GM12878 (cell line): ENCODE results near the gene CENPP. TPM values are rescaled to one million over a fixed set of nuclear protein-coding genes. Genes with fewer than 3 reads are reported as not detected.

Experiments
- ATAC-seq: fragments of 200-7000 bp; cut with Tn5 transposase; 3 replicates; pipeline ENCODE4 v1.9.1; 2020; ENCODE audit warnings: mild to moderate bottlenecking, moderate library complexity
- BruUV-seq: library from RNA; stranded (reverse); fragments of 400-500 nt; replicated peaks from 2 replicates; lab custom pipeline; 2021; lab: Mats Ljungman, UMichigan
- CTCF ChIA-PET: fragments of 300-600 bp; sonication (Branson Sonifier 250); formaldehyde crosslinking; extraction: SDS; loops from one replicate; lab custom pipeline; 2021; ENCODE audit warnings: inconsistent platforms; lab: Yijun Ruan, JAX
- POLR2A ChIA-PET: fragments of 350-600 bp; formaldehyde crosslinking; extraction: SDS; loops from one replicate; lab custom pipeline; 2021; ENCODE audit warnings: inconsistent platforms; lab: Charles Lee
- RAD21 ChIA-PET: fragments of 300-600 bp; sonication (Branson Sonifier 250); formaldehyde crosslinking; loops from one replicate; lab custom pipeline; 2023; ENCODE audit warnings: antibody characterized with exemption; ENCODE audit not compliant: unreplicated experiment; lab: Charles Lee
- SMC1A ChIA-PET: fragments of 300-600 bp; sonication (Branson Sonifier 250); formaldehyde crosslinking; loops from one replicate; lab custom pipeline; 2023; ENCODE audit not compliant: unreplicated experiment, uncharacterized antibody; lab: Charles Lee
- DNase-seq: peaks from one replicate; pipeline ENCODE4 v3.0.0-alpha.2; 2011; ENCODE audit warnings: low read depth, low spot score
- FAIRE-seq: peaks from 3 replicates; lab custom pipeline; 2011; peaks lifted over from hg19 to GRCh38; lab: Jason Lieb, UNC
- H2AFZ ChIP-seq: 2 replicates; pipeline ENCODE4 v1.6.0; 2011; ENCODE audit warnings: low read depth, low read length, control low read depth; ENCODE audit not compliant: control insufficient read depth
- H3K27ac ChIP-seq: 2 replicates; pipeline ENCODE4 v1.5.1; 2011; ENCODE audit warnings: control low read depth; ENCODE audit not compliant: control insufficient read depth, insufficient read depth
- H3K27me3 ChIP-seq, 2 experiments: replicated peaks in 1 of 2; 2 replicates each; pipeline versions ENCODE4 v1.6.0 to v1.6.1; 2011; ENCODE audit warnings: low read length in 1 of 2; ENCODE audit not compliant: control insufficient read depth in 2 of 2, insufficient read depth in 2 of 2
- H3K36me3 ChIP-seq, 2 experiments: 2 replicates each; pipeline ENCODE4 v1.5.1; 2011; ENCODE audit warnings: low read length in 1 of 2; ENCODE audit not compliant: control insufficient read depth in 2 of 2, insufficient read depth in 2 of 2
- H3K4me1 ChIP-seq: 2 replicates; pipeline ENCODE4 v1.6.1; 2011; ENCODE audit warnings: mild to moderate bottlenecking, low read length, moderate library complexity, mixed read lengths; ENCODE audit not compliant: control insufficient read depth, insufficient read depth
- H3K4me2 ChIP-seq: 2 replicates; pipeline ENCODE4 v1.6.0; 2011; ENCODE audit warnings: control low read depth; ENCODE audit not compliant: control insufficient read depth, insufficient read depth
- H3K4me3 ChIP-seq: fragments of 200-600 bp; sonication (generic); 2 replicates; pipeline ENCODE4 v1.5.1; 2016
- H3K79me2 ChIP-seq: 2 replicates; pipeline ENCODE4 v1.6.0; 2011; ENCODE audit warnings: low read length; ENCODE audit not compliant: control insufficient read depth, insufficient read depth
- H3K9ac ChIP-seq: 2 replicates; pipeline ENCODE4 v1.8.0; 2011; ENCODE audit warnings: low read length, control low read depth, mixed read lengths; ENCODE audit not compliant: control insufficient read depth, insufficient read depth
- H3K9me3 ChIP-seq: replicated peaks from 3 replicates; pipeline ENCODE4 v1.5.1; 2011; ENCODE audit warnings: mild to moderate bottlenecking, low read length; ENCODE audit not compliant: control insufficient read depth, insufficient read depth
- H4K20me1 ChIP-seq: 2 replicates; pipeline ENCODE4 v1.6.0; 2011; ENCODE audit not compliant: control insufficient read depth, insufficient read depth
- CBX5 ChIP-seq: sonication (generic); IDR thresholded peaks from 2 replicates; pipeline ENCODE4 v1.6.1; 2016; ENCODE audit warnings: low read depth, moderate library complexity, mild to moderate bottlenecking, inconsistent platforms
- ETV6 ChIP-seq, 2 experiments: fragments of 450-650 bp in 1 of 2; IDR thresholded peaks in 1 of 2; conservative IDR thresholded peaks in 1 of 2; 2 replicates each; pipeline ENCODE4 v1.6.1; 2014; ENCODE audit warnings: antibody characterized with exemption in 1 of 2, borderline replicate concordance in 1 of 2, low read depth in 1 of 2, mild to moderate bottlenecking in 1 of 2, moderate library complexity in 1 of 2
- FOXK2 ChIP-seq: fragments of 450-650 bp; IDR thresholded peaks from 2 replicates; pipeline ENCODE4 v1.6.1; 2017; ENCODE audit warnings: mild to moderate bottlenecking, moderate library complexity
- PML ChIP-seq: IDR thresholded peaks from 2 replicates; pipeline ENCODE4 v1.6.1; 2012; ENCODE audit warnings: low read length, inconsistent platforms
- TBL1XR1 ChIP-seq: IDR thresholded peaks from 2 replicates; pipeline ENCODE4 v1.6.1; 2012; ENCODE audit warnings: low read depth, low read length, improper control_type of control experiment
- ZNF622 ChIP-seq: fragments of 450-650 bp; IDR thresholded peaks from 2 replicates; pipeline ENCODE4 v1.6.1; 2017; ENCODE audit warnings: mild to moderate bottlenecking, inconsistent platforms
- WGBS: methylation state at CpG from one replicate; pipeline ENCODE4 v1.1.6; 2016; ENCODE audit warnings: low lambda C conversion rate; ENCODE audit not compliant: insufficient replicate concordance, insufficient coverage; ENCODE audit errors: missing lambda C conversion rate; 5-methylcytosine and 5-hydroxymethylcytosine counted together
- in situ Hi-C: fragments of 300-500 bp; cut with MboI; formaldehyde crosslinking; loops from 9 replicates; pipeline ENCODE4 v1.14.3; 2018; ENCODE audit warnings: mixed read lengths
- intact Hi-C: fragments of 100-400 bp; cut with micrococcal nuclease; formaldehyde crosslinking; loops from one replicate; pipeline ENCODE4 v1.14.2; 2022; ENCODE audit not compliant: unreplicated experiment
- polyA plus RNA-seq, 11 experiments: library from polyadenylated mRNA; depleted of rRNA in 4 of 11; unstranded in 6 of 11; stranded (reverse) in 5 of 11; fragments of >200 nt; fragmentation: Nextera tagmentation in 4 of 11; fragmentation: Illumina TruSeq in 1 of 11; extraction: Ambion mirVana in 4 of 11; extraction: Trizol in 1 of 11; gene quantifications; 1 replicate in 1 of 11; 2 replicates in 10 of 11; pipeline versions ENCODE4 v1.2.1 to v1.2.3, GENCODE V29; 2011 to 2016; ENCODE audit warnings: inconsistent platforms in 2 of 11, missing spikeins in 2 of 11, low read depth in 1 of 11
- total RNA-seq, 4 experiments: library from RNA; depleted of rRNA in 3 of 4; stranded (reverse); fragments of >200 nt in 3 of 4; fragmentation: Illumina TruSeq in 1 of 4; extraction: Trizol in 1 of 4; gene quantifications; 2 replicates each; pipeline versions ENCODE4 v1.2.1 to v1.2.3, GENCODE V29; 2013 to 2021
- TF ChIP-seq, protein P1 (sequence below), 3 experiments: IDR thresholded peaks in 2 of 3; conservative IDR thresholded peaks in 1 of 3; 2 replicates each; pipeline ENCODE4 v1.5.1; 2011; ENCODE audit warnings: low read depth in 3 of 3, low read length in 3 of 3, mild to moderate bottlenecking in 3 of 3, control low read depth in 2 of 3, moderate library complexity in 2 of 3, inconsistent platforms in 1 of 3, mixed read lengths in 1 of 3; ENCODE audit not compliant: control insufficient read depth in 2 of 3, insufficient read depth in 1 of 3; ENCODE audit errors: extremely low read depth in 1 of 3
- TF ChIP-seq, protein P2 (sequence below): IDR thresholded peaks from 2 replicates; pipeline ENCODE4 v1.6.1; 2011; ENCODE audit warnings: borderline replicate concordance, low read depth, mild to moderate bottlenecking, moderate library complexity, low read length; ENCODE audit not compliant: insufficient read depth, poor library complexity, severe bottlenecking

The CENPP gene
- total and polyA plus RNA-seq, 10 of the 15 experiments (the other 5 are each of a cell fraction or from before 2014, with no cell fraction given), result 9.4 to 31.4 (median 19.8) TPM

DNA sequence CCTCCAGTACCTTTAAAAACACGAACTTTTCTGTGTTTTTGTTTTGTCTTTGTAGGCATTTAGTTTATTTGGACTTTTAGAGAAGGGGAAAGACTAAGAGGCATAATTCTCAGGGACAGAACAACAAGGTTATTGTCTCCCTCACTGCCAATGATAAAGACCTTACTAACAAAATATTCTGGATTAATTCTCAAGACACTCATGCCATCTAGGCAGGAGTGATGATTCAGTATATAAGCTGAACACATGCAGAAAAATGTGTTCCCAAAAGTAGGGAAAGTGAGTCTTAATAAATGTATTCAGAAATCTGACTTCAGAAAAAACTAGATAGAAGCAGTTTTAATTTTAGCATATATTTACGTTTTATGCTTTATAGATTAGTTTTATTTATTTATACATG, 173.9 kb downstream of the CENPP start:
- no peak overlapping the region for H3K9ac ChIP-seq
- no peak overlapping the region for H3K4me3 ChIP-seq
- TF ChIP-seq ZNF622 (no peak), TBL1XR1 (no peak), CBX5 (no peak), PML (no peak), FOXK2 (no peak), ETV6 (conservative IDR thresholded peaks at IDR 0.05 in 1 of 2, IDR thresholded peaks at IDR 0.05 in 1 of 2; ENCODE audit: borderline replicate concordance in 1 of 2, low read depth in 1 of 2) (no peak)
- TF ChIP-seq, protein P1, sequence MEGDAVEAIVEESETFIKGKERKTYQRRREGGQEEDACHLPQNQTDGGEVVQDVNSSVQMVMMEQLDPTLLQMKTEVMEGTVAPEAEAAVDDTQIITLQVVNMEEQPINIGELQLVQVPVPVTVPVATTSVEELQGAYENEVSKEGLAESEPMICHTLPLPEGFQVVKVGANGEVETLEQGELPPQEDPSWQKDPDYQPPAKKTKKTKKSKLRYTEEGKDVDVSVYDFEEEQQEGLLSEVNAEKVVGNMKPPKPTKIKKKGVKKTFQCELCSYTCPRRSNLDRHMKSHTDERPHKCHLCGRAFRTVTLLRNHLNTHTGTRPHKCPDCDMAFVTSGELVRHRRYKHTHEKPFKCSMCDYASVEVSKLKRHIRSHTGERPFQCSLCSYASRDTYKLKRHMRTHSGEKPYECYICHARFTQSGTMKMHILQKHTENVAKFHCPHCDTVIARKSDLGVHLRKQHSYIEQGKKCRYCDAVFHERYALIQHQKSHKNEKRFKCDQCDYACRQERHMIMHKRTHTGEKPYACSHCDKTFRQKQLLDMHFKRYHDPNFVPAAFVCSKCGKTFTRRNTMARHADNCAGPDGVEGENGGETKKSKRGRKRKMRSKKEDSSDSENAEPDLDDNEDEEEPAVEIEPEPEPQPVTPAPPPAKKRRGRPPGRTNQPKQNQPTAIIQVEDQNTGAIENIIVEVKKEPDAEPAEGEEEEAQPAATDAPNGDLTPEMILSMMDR (IDR thresholded peaks at IDR 0.05 in 2 of 3, conservative IDR thresholded peaks at IDR 0.05 in 1 of 3; ENCODE audit: control insufficient read depth in 2 of 3, extremely low read depth in 1 of 3, insufficient read depth in 1 of 3, low read depth in 3 of 3, low read length in 3 of 3), result no peak
- TF ChIP-seq, protein P2, sequence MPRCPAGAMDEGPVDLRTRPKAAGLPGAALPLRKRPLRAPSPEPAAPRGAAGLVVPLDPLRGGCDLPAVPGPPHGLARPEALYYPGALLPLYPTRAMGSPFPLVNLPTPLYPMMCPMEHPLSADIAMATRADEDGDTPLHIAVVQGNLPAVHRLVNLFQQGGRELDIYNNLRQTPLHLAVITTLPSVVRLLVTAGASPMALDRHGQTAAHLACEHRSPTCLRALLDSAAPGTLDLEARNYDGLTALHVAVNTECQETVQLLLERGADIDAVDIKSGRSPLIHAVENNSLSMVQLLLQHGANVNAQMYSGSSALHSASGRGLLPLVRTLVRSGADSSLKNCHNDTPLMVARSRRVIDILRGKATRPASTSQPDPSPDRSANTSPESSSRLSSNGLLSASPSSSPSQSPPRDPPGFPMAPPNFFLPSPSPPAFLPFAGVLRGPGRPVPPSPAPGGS, result no peak
- intact Hi-C loops (loop anchor here (10.0 kb wide), 1 partner anchor 135 kb away; no protein-coding TSS in a partner anchor), in situ Hi-C loops (no loop called here)
- H3K4me1 ChIP-seq, result no peaks in the 10 kb centered on the region
- no peaks in the 10 kb centered on the region for H3K36me3 ChIP-seq
- ChIA-PET RAD21 (no interaction called here), SMC1A (no interaction called here), POLR2A (no interaction called here), CTCF (no interaction called here)
- H3K27ac ChIP-seq, result no peak overlapping the region
- WGBS, result 75% methylated on average over 2 of the region's 2 CpGs
- no peaks in the 10 kb centered on the region for H3K9me3 ChIP-seq
- no TSS peak for BruUV-seq
- FAIRE-seq (no peak), DNase-seq (no peak), ATAC-seq (no peak)
- no peaks in the 10 kb centered on the region for H3K79me2 ChIP-seq
- H4K20me1 ChIP-seq, result no peaks in the 10 kb centered on the region
- no peaks in the 10 kb centered on the region for H3K27me3 ChIP-seq
- no peak overlapping the region for H3K4me2 ChIP-seq
- no peak overlapping the region for H2AFZ ChIP-seq
